NCI-H1436 (cell line): ENCODE measurements around the gene TCFL5.

Experiments
- DNase-seq: peaks from one replicate; lab custom pipeline; 2025; lab: John Stamatoyannopoulos, UW

Gene TCFL5

DNA sequence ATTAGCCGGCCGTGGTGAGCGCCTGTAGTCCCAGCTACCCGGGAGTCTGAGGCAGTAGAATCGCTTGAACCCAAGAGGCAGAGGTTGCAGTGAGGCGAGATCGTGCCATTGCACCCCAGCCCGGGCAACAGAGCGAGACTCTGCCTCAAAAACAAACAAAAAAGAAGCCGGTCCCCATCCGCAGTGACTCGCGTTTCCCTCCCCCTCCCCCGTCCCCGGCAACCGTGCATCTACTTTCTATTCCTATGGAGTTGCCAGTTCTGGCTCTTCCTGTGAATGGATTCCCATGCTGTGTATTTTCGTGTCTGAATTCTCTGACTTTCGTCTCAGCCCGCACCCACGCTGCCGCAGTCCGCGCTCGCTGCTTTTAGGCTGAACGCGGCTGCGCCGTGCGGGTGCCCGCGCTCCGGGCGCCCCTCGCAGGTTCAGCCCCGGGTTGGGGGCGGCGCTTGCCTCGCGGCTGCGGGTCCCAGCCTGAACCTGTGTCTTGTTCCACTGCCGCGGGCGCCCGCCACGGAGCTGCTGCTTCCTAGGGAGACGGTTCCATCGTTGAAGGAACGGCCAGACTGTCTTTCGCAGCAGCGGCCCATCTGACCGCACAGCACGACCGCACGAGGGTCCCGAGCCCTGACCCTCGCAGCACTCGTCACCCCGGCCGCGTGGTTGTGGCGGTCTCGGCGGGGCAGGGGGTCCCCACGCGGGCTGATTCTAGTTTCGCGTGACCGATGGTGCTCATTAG is 66.4 kb downstream of the TCFL5 start:
- DNase-seq = peak; percentile 62

DNA sequence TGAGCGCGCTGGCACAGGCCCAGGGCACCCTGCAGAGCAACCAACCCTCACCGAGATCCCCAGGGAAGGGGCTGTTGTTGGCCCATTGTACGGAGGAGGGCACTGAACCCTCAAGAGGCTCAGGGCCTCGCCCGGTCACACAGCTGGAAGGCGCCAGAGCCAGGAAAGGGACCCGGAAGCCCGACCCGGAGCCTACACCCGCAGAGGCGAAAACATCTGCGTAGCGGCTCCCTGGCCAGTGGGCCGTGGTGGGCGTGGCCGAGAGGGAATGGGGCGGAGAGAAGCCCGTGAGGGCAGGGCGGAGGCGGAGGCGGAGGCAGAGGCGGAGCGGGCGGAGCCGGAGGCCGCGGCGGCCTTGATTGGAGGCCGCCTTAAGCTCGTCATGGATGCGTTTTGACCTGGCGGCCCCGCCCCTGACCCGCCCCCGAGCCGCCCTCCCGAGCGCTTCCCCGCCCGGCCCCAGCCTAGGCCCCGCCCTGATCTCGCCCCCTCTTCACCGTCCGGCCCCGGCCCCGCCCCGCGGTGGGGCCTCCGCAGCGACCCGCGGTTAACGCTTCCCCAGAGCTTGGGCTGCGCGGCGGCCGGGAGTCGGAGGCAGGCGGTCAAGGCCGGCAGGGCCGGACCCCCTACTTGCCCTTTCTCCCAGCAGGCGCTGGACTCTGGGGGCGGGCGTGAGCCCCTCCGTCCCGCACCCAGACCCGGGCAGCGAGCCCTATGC is 67.5 kb downstream of the TCFL5 start:
- peak; percentile 91 for DNase-seq

DNA sequence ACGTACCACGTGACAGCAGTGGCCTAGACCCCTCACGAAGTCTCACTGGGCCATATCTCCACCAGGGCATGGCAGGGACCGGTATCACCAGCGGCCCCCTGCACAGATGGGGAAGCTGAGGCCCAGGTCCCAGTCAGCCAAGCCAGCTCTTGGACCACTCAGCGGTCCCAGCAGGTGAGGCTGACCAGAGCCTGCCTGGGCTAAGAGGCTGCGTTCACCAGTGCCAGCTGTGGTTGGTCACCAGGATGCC is 67.9 kb downstream of the TCFL5 start:
- no peak for DNase-seq

DNA sequence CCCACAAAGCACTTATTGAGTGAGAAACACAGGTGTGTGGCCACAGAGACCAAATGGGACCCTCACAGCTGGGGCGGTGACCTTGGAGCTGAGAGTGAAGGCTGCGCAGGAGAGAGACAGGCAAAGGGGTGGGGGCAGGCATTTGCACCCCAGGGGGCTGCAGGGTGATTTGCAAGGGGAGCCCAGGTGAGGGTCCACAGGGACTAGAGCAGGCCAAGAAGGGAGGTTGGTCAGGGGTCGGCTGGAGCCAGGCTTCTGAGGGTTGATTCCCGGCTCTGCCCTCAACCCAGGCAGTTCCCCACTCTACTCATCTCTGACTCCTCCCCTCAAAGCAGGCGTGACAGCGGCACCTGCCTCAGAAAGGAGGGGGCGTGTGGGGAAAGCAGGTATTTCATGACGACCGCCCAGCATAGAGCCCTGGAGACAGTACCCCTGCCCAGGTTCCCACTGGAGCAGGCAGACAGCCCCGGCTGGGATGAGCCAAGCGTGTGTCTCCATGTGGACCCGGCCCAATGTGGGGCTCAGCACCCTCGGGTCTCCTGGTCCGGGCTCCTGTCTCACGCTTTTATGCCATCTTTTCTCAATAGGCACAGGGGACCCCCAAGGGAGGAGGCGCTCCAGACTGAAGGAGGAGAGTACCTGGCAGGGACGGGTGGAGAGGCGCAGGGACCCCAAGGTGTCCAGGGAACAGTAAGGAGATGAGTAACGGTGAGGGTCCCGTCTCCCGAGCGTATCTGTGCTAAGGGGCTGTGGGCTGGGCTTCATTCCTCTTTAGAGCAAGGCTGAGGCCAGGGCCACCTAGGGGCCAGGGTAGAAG is 68.5 kb downstream of the TCFL5 start:
- DNase-seq = peak; percentile 25

DNA sequence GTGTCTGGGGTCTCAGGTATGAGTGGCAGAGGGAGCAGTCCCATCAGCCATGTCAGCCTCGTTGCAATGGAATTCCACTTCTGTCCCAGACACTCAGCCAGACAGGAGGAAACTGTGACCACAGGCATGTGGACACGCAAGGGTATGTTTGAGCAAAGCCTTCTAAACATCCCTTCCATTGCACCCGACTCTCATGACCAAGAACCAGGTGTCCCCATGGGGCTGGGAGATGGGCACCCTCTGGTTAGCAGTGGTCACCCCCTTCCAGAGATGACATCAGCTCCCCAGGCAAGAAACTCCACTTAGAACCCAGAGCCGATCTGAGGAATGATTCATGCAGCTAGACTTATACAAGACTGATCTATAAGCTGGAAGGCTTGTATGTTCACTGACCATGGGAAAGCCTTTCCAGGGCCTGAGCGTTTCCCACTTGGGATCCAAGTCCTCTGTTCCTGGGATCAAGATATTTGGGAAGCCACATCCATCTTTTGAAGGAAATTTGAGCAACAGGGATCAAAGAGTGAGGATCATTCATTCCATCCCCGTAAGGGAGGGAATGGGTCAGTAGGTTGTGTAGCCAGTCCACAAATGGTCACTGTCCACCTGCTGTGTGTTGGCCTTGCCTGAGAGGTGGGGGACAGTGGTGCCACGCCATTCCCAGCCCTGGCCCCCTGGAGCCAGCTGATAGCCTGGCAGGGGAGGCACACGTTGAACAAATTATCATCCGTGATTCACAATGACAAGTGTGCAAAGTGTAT is 69.3 kb downstream of the TCFL5 start:
- DNase-seq = no peak

DNA sequence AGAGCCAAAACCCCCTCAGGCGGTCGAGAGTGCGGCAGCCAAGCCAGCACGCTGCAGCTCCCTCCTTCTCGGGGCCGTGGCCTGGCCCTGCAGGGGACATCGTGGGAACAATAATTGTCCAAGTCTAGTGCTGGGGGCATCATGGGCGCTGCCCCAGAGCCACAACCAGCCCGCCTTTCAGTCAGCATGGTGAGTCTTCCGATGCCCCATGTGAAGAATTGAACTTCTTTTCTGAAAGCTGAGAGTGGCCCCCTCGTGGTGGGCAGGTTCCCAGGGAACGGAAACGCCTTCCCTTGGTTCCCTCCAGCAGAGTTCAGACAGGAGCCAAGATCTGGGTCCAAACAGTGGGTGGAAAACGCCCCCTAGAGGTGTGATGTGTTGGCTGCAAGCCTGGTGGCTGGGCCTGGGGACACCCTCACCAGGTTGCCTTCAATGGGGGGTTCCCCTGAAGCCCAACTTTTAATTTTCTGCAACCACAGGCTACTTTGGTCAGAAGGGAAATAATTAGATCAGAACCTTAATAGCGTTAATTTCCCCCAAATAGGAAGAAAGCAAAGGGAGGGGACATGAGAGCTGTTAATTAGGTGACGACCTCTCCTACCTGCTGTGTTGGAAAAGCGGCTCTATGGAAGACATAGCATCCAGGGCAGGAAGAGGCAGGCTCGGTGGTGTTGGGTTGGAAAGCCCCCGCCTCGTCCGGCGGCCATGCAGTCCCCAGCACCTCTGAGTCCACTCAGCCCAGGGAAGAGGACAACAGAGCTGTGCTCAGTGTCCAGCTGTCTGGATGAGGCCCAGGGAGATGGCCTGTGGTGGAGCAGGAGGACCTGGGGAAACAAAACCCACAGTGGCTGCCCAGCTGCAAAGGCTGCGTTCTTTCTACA is 70.1 kb downstream of the TCFL5 start:
- DNase-seq = peak; percentile 87
